Adrenal gland (tissue), 12 donors: ENCODE data around the gene DIO3. TPM values are rescaled to one million over a fixed set of nuclear protein-coding genes. Genes with fewer than 3 reads are reported as not detected.

Experiments
- DNase-seq, 7 donors: peaks; one replicate each; pipeline ENCODE4 v3.0.0-alpha.2; 2019 to 2020
- H3K27ac ChIP-seq, 5 donors: fragments of 200-600 bp; sonication (generic) in 4 of 5; 1 replicate in 3 of 5; 2 replicates in 2 of 5; pipeline versions ENCODE4 v1.5.1 to v1.8.0; 2016 to 2020; ENCODE audit warnings: mild to moderate bottlenecking in 1 of 5
- H3K27me3 ChIP-seq: fragments of 200-600 bp; 2 replicates; pipeline ENCODE4 v1.8.0; 2021
- H3K36me3 ChIP-seq, 2 donors: fragments of 200-600 bp; replicated peaks in 1 of 2; 1 replicate in 1 of 2; 2 replicates in 1 of 2; pipeline versions ENCODE4 v1.5.1 to v1.8.0; 2018 to 2022
- H3K4me1 ChIP-seq, 2 donors: fragments of 200-600 bp; replicated peaks in 1 of 2; 1 replicate in 1 of 2; 2 replicates in 1 of 2; pipeline versions ENCODE4 v1.5.1 to v1.8.0; 2018 to 2021
- H3K4me3 ChIP-seq, 4 donors: fragments of 200-600 bp; sonication (generic) in 3 of 4; one replicate each; pipeline ENCODE4 v1.5.1; 2016 to 2018
- H3K9me3 ChIP-seq, 3 donors: fragments of 200-600 bp; sonication (generic) in 1 of 3; replicated peaks in 1 of 3; 1 replicate in 2 of 3; 2 replicates in 1 of 3; pipeline versions ENCODE4 v1.5.1 to v1.8.0; 2016 to 2021
- CTCF ChIP-seq, 6 experiments: fragments of 450-650 bp in 4 of 6; fragments of 200-600 bp in 2 of 6; sonication (generic) in 1 of 6; IDR thresholded peaks; 1 replicate in 5 of 6; 2 replicates in 1 of 6; pipeline versions ENCODE4 v1.5.1 to v1.8.0; 2016 to 2021; ENCODE audit warnings: antibody characterized with exemption in 6 of 6, mild to moderate bottlenecking in 2 of 6, moderate library complexity in 1 of 6
- POLR2A ChIP-seq, 2 donors: fragments of 450-650 bp; IDR thresholded peaks; one replicate each; pipeline ENCODE4 v1.6.1; 2017; ENCODE audit warnings: antibody characterized with exemption in 2 of 2, mild to moderate bottlenecking in 2 of 2, moderate library complexity in 1 of 2
- WGBS, 4 donors: extraction: QIAGEN DNeasy Blood & Tissue Kit in 2 of 4; methylation state at CpG; one replicate each; pipeline versions ENCODE4 v1.1.5 to v1.1.7; 2013 to 2017; 5-methylcytosine and 5-hydroxymethylcytosine counted together
- intact Hi-C, 2 donors: fragments of 100-400 bp; cut with DNase I; formaldehyde crosslinking; loops; one replicate each; pipeline versions ENCODE4 v1.14.1 to v1.15.0; 2022 to 2023
- polyA plus RNA-seq, 3 donors: library from polyadenylated mRNA; stranded (reverse); fragments of 200-250 nt in 2 of 3; fragments of 350-450 nt in 1 of 3; fragmentation: Illumina TruSeq in 1 of 3; extraction: RNeasy Lipid Tissue Mini Kit (QIAGEN cat#74804) in 1 of 3; gene quantifications; one replicate each; pipeline ENCODE4 v1.2.3, GENCODE V29; 2013 to 2014
- total RNA-seq, 9 donors: library from RNA; depleted of rRNA in 4 of 9; stranded (reverse); fragments of >200 nt in 4 of 9; fragments of 120-200 nt in 1 of 9; fragmentation: NEBNext Ultra II Directional in 1 of 9; extraction: Animal tissue kit (Norgen Biotek cat#: 25700) in 1 of 9; gene quantifications; one replicate each; pipeline versions ENCODE4 v1.1.0 to v1.2.4, GENCODE V29; 2013 to 2023
- donor health status: healthy with polysubstance abuse.
- donor health status: Bipolar disorder and iron deficiency.
- donor health status: DM: yes; HTN: yes; CAD: no.
- donor health status: DM: no; HTN: no; CAD: no.
- donor health status: DM: no; HTN: no; CAD: no.
- donor health status: DM: yes; HTN: yes; CAD: no.

Gene DIO3
- total and polyA plus RNA-seq, 12 donors, result 0.16 to 1.8 (median 0.27) TPM; not detected in 3

- Histone ChIP-seq H3K4me3 (no peak overlapping the region), H3K4me1 (no peaks in the 10 kb centered on the region), H3K27ac (no peak overlapping the region), H3K9me3 (peaks cover 0 to 5% (median 0%) of the 10 kb centered on the region in 3 donors), H3K36me3 (no peaks in the 10 kb centered on the region), H3K27me3 (peaks cover 68% of the 10 kb centered on the region)
- intact Hi-C loops, result no loop called here
- TF ChIP-seq CTCF (IDR thresholded peaks at IDR 0.05) (no peak), POLR2A (IDR thresholded peaks at IDR 0.05) (no peak)
- DNase-seq, result no peak
- 9 to 14% (median 11%) methylated on average over 11 to 23 of the region's 23 CpGs for WGBS, 4 donors
These were observed 1.5 kb downstream of the DIO3 start for GRCh38 chr14:101562659-101563351.

GRCh38 chr14:101563352-101563653 is 2.0 kb downstream of the DIO3 start:
- TF ChIP-seq CTCF (IDR thresholded peaks at IDR 0.05), result no peak
- DNase-seq, result no peak
- Histone ChIP-seq H3K4me3 (no peak overlapping the region), H3K4me1 (no peaks in the 10 kb centered on the region), H3K9me3 (peaks cover 0 to 5% (median 0%) of the 10 kb centered on the region in 3 donors), H3K27ac (no peak overlapping the region), H3K27me3 (peaks cover 64% of the 10 kb centered on the region), H3K36me3 (no peaks in the 10 kb centered on the region)
- intact Hi-C loops, result no loop called here
- 2 to 5% (median 3%) methylated on average over 12 to 13 of the region's 13 CpGs for WGBS, 4 donors

GRCh38 chr14:101563654-101564443 is 2.6 kb downstream of the DIO3 start:
- Histone ChIP-seq H3K27ac (no peak overlapping the region), H3K4me1 (no peaks in the 10 kb centered on the region), H3K27me3 (peaks cover 64% of the 10 kb centered on the region), H3K9me3 (peaks cover 0 to 5% (median 0%) of the 10 kb centered on the region in 3 donors), H3K36me3 (no peaks in the 10 kb centered on the region), H3K4me3 (no peak overlapping the region)
- TF ChIP-seq POLR2A (IDR thresholded peaks at IDR 0.05) (no peak), CTCF (IDR thresholded peaks at IDR 0.05) (no peak)
- WGBS, 4 donors, result 0 to 4% (median 1%) methylated on average over 12 to 54 of the region's 54 CpGs
- intact Hi-C loops, result no loop called here
- DNase-seq, result no peak

GRCh38 chr14:101564444-101564776 is 3.1 kb downstream of the DIO3 start:
- Histone ChIP-seq H3K9me3 (peaks cover 0 to 5% (median 0%) of the 10 kb centered on the region in 3 donors), H3K36me3 (no peaks in the 10 kb centered on the region), H3K27me3 (peaks cover 61% of the 10 kb centered on the region), H3K4me1 (no peaks in the 10 kb centered on the region), H3K4me3 (no peak overlapping the region), H3K27ac (no peak overlapping the region)
- TF ChIP-seq CTCF (IDR thresholded peaks at IDR 0.05), result no peak
- no peak for TF ChIP-seq POLR2A (IDR thresholded peaks at IDR 0.05)
- WGBS, 4 donors, result 2 to 7% (median 4%) methylated on average over 21 of the region's 21 CpGs
- intact Hi-C loops, result no loop called here
- DNase-seq, result no peak
